Naive thymus-derived CD8-positive, alpha-beta T cell (primary cell): Measurements from ENCODE around the gene SERAC1. TPM values are rescaled to one million over a fixed set of nuclear protein-coding genes. Genes with fewer than 3 reads are reported as not detected.
"Not testable (repeated sequence)": the region's sequence is repeated elsewhere in the genome, so short reads cannot be mapped to it uniquely, and the experiment has no call there.

ENCODE experiments used
- ATAC-seq, 2 donors: fragments of 150-1000 bp; cut with Tn5 transposase in 1 of 2; sonication (Bioruptor Pico), chemical (Tn5 transposase) in 1 of 2; 1 replicate in 1 of 2; 2 replicates in 1 of 2; pipeline ENCODE4 v1.10.0; 2021; ENCODE audit warnings: mild to moderate bottlenecking in 2 of 2, moderate library complexity in 2 of 2
- POLR2A ChIA-PET: fragments of 350-600 bp; sonication (Branson Sonifier 250); formaldehyde crosslinking; loops from one replicate; lab custom pipeline; 2021; ENCODE audit warnings: antibody characterized with exemption; lab: Charles Lee
- DNase-seq, 10 donors: peaks; one replicate each; pipeline versions ENCODE4 v3.0.0 to v3.0.0-alpha.2; 2020 to 2022
- H3K27ac Mint-ChIP-seq, 10 donors: one replicate each; pipeline ENCODE4 v1.8.0; 2020 to 2022; ENCODE audit warnings: mild to moderate bottlenecking in 10 of 10, mixed read lengths in 10 of 10, moderate library complexity in 4 of 10, inconsistent platforms in 1 of 10
- H3K27me3 Mint-ChIP-seq, 5 donors: one replicate each; pipeline ENCODE4 v1.8.0; 2021 to 2022; ENCODE audit warnings: mixed read lengths in 5 of 5
- H3K36me3 Mint-ChIP-seq, 3 donors: one replicate each; pipeline ENCODE4 v1.8.0; 2020 to 2022; ENCODE audit warnings: mixed read lengths in 3 of 3, mild to moderate bottlenecking in 2 of 3, inconsistent platforms in 1 of 3
- H3K4me1 Mint-ChIP-seq, 4 donors: one replicate each; pipeline ENCODE4 v1.8.0; 2021 to 2022; ENCODE audit warnings: mixed read lengths in 4 of 4
- H3K4me3 Mint-ChIP-seq, 10 donors: one replicate each; pipeline ENCODE4 v1.8.0; 2020 to 2022; ENCODE audit warnings: mild to moderate bottlenecking in 10 of 10, mixed read lengths in 10 of 10, moderate library complexity in 6 of 10, inconsistent platforms in 1 of 10
- H3K9me3 Mint-ChIP-seq, 9 donors: one replicate each; pipeline ENCODE4 v1.8.0; 2020 to 2022; ENCODE audit warnings: mixed read lengths in 9 of 9, mild to moderate bottlenecking in 3 of 9, inconsistent platforms in 1 of 9, moderate library complexity in 1 of 9
- polyA plus RNA-seq, 3 donors: library from polyadenylated mRNA; unstranded; fragments of 300-500 nt; fragmentation: Illumina TruSeq; gene quantifications; one replicate each; pipeline ENCODE4 v1.2.3, GENCODE V29; 2021
- total RNA-seq, 8 experiments: library from RNA in 2 of 8; stranded (reverse) in 2 of 8; gene quantifications; one replicate each; pipeline ENCODE4 v1.2.3 and lab custom pipeline; 2021 to 2026

The SERAC1 gene
- total and polyA plus RNA-seq, 5 experiments from 2014 or later, result 2.1 to 3.8 (median 3.2) TPM

- H3K4me1 Mint-ChIP-seq, result peaks cover 0 to 1% (median 0%) of the 10 kb centered on the region in 4 donors
- no peak overlapping the region for H3K4me3 Mint-ChIP-seq
- H3K27me3 Mint-ChIP-seq, result no peaks in the 10 kb centered on the region
- no peak overlapping the region for H3K27ac Mint-ChIP-seq
- H3K9me3 Mint-ChIP-seq, result peaks cover 0 to 8% (median 0%) of the 10 kb centered on the region in 9 donors
- POLR2A ChIA-PET, result no interaction called here
- no peak for DNase-seq
- peaks cover 18 to 66% (median 47%) of the 10 kb centered on the region in 3 donors for H3K36me3 Mint-ChIP-seq
- no peak for ATAC-seq
Observed at GRCh38 chr6:158191761-158192160, 23.7 kb upstream of the SERAC1 start.

- Mint-ChIP-seq H3K36me3 (peaks cover 12 to 67% (median 48%) of the 10 kb centered on the region in 3 donors), H3K9me3 (peaks cover 0 to 5% (median 0%) of the 10 kb centered on the region in 9 donors), H3K27ac (no peak overlapping the region), H3K4me1 (peaks cover 0 to 1% (median 0%) of the 10 kb centered on the region in 4 donors), H3K4me3 (no peak overlapping the region), H3K27me3 (no peaks in the 10 kb centered on the region)
- DNase-seq (no peak), ATAC-seq (no peak)
- POLR2A ChIA-PET, result no interaction called here
Observed at GRCh38 chr6:158191032-158191431, 23.0 kb upstream of the SERAC1 start.

GRCh38 chr6:158188591-158188990 lies 20.5 kb upstream of the SERAC1 start:
- H3K27me3 Mint-ChIP-seq, result no peaks in the 10 kb centered on the region
- peaks cover 7 to 69% (median 40%) of the 10 kb centered on the region in 3 donors for H3K36me3 Mint-ChIP-seq

GRCh38 chr6:158185729-158186456 lies 17.8 kb upstream of the SERAC1 start:
- peaks cover 0 to 64% (median 42%) of the 10 kb centered on the region in 3 donors for H3K36me3 Mint-ChIP-seq
- H3K27me3 Mint-ChIP-seq, result no peaks in the 10 kb centered on the region
- no peak overlapping the region for H3K4me3 Mint-ChIP-seq
- peaks cover 10 to 29% (median 22%) of the 10 kb centered on the region in 4 donors for H3K4me1 Mint-ChIP-seq
- POLR2A ChIA-PET, result interaction anchor here (0.6 kb wide), 1 partner anchor 771 kb away, joined by 4 read pairs; no protein-coding TSS in a partner anchor
- no peak overlapping the region for H3K27ac Mint-ChIP-seq
- DNase-seq (no peak), ATAC-seq (no peak)
- H3K9me3 Mint-ChIP-seq, result peaks cover 0 to 13% (median 0%) of the 10 kb centered on the region in 9 donors

More at GRCh38 chr6:158188591-158188990, 20.5 kb upstream of the SERAC1 start:
- ATAC-seq (no peak), DNase-seq (no peak)
- no peak overlapping the region for H3K4me3 Mint-ChIP-seq
- H3K9me3 Mint-ChIP-seq, result peaks cover 0 to 5% (median 0%) of the 10 kb centered on the region in 9 donors
- POLR2A ChIA-PET, result no interaction called here
- no peak overlapping the region for H3K27ac Mint-ChIP-seq
- H3K4me1 Mint-ChIP-seq, result peaks cover 0 to 6% (median 4%) of the 10 kb centered on the region in 4 donors

- POLR2A ChIA-PET, result no interaction called here
- Mint-ChIP-seq H3K9me3 (peaks cover 0 to 19% (median 0%) of the 10 kb centered on the region in 9 donors), H3K27ac (no peak overlapping the region), H3K4me3 (no peak overlapping the region), H3K36me3 (peaks cover 0 to 74% (median 54%) of the 10 kb centered on the region in 3 donors), H3K4me1 (peaks cover 12 to 41% (median 31%) of the 10 kb centered on the region in 4 donors), H3K27me3 (no peaks in the 10 kb centered on the region)
- ATAC-seq, result no peak
- DNase-seq, result no peak
Observed at GRCh38 chr6:158184608-158185007, 16.5 kb upstream of the SERAC1 start.

GRCh38 chr6:158183174-158183972 lies 15.3 kb upstream of the SERAC1 start:
- peaks cover 16 to 53% (median 42%) of the 10 kb centered on the region in 4 donors for H3K4me1 Mint-ChIP-seq
- DNase-seq, POLR2A ChIA-PET: not testable (repeated sequence)

GRCh38 chr6:158177712-158178111 lies 9.7 kb upstream of the SERAC1 start:
- H3K36me3 Mint-ChIP-seq, result peaks cover 0 to 57% (median 56%) of the 10 kb centered on the region in 3 donors
- H3K9me3 Mint-ChIP-seq, result peaks cover 0 to 16% (median 0%) of the 10 kb centered on the region in 9 donors
- H3K4me3 Mint-ChIP-seq, H3K27ac Mint-ChIP-seq, POLR2A ChIA-PET, H3K27me3 Mint-ChIP-seq, DNase-seq, ATAC-seq: not testable (repeated sequence)
- H3K4me1 Mint-ChIP-seq, result peaks cover 18 to 56% (median 44%) of the 10 kb centered on the region in 4 donors

More at GRCh38 chr6:158183174-158183972, 15.3 kb upstream of the SERAC1 start:
- not testable (repeated sequence) for ATAC-seq, H3K27me3 Mint-ChIP-seq, H3K27ac Mint-ChIP-seq
- Mint-ChIP-seq H3K4me3 (peak overlapping the region in 1 of 10 donors; percentile 20), H3K9me3 (peaks cover 0 to 19% (median 0%) of the 10 kb centered on the region in 9 donors), H3K36me3 (peaks cover 0 to 87% (median 65%) of the 10 kb centered on the region in 3 donors)

- no peak for ATAC-seq
- Mint-ChIP-seq H3K9me3 (no peaks in the 10 kb centered on the region), H3K27me3 (no peaks in the 10 kb centered on the region), H3K4me3 (no peak overlapping the region), H3K4me1 (peaks cover 15 to 49% (median 35%) of the 10 kb centered on the region in 4 donors), H3K27ac (no peak overlapping the region), H3K36me3 (peaks cover 0 to 51% (median 42%) of the 10 kb centered on the region in 3 donors)
- POLR2A ChIA-PET, result no interaction called here
- DNase-seq, result no peak
Observed at GRCh38 chr6:158175111-158175510, 7.0 kb upstream of the SERAC1 start.

GRCh38 chr6:158174514-158174913 lies 6.5 kb upstream of the SERAC1 start:
- H3K4me1 Mint-ChIP-seq, result peaks cover 17 to 44% (median 31%) of the 10 kb centered on the region in 4 donors
- DNase-seq, result no peak
- no peak overlapping the region for H3K4me3 Mint-ChIP-seq
- H3K9me3 Mint-ChIP-seq, result no peaks in the 10 kb centered on the region
- ATAC-seq, result no peak
- POLR2A ChIA-PET, result interaction anchor here (0.6 kb wide), 1 partner anchor 143 kb away, joined by 3 read pairs; no protein-coding TSS in a partner anchor
- no peak overlapping the region for H3K27ac Mint-ChIP-seq
- peaks cover 0 to 45% (median 37%) of the 10 kb centered on the region in 3 donors for H3K36me3 Mint-ChIP-seq
- no peaks in the 10 kb centered on the region for H3K27me3 Mint-ChIP-seq

- Mint-ChIP-seq H3K4me3 (no peak overlapping the region), H3K27me3 (no peaks in the 10 kb centered on the region), H3K9me3 (no peaks in the 10 kb centered on the region), H3K36me3 (peaks cover 0 to 40% (median 32%) of the 10 kb centered on the region in 3 donors), H3K4me1 (peaks cover 13 to 39% (median 26%) of the 10 kb centered on the region in 4 donors), H3K27ac (peak overlapping the region in 1 of 10 donors; percentile 33)
- ATAC-seq, result no peak
- POLR2A ChIA-PET, result no interaction called here
- no peak for DNase-seq
Observed at GRCh38 chr6:158174024-158174423, 6.0 kb upstream of the SERAC1 start.

- Mint-ChIP-seq H3K4me3 (peak overlapping the region in 1 of 10 donors; percentile 34), H3K27ac (peak overlapping the region in 2 of 10 donors; percentile 9 to 46), H3K9me3 (no peaks in the 10 kb centered on the region), H3K27me3 (no peaks in the 10 kb centered on the region), H3K36me3 (peaks cover 0 to 30% (median 18%) of the 10 kb centered on the region in 3 donors), H3K4me1 (peaks cover 11 to 37% (median 28%) of the 10 kb centered on the region in 4 donors)
- POLR2A ChIA-PET, result no interaction called here
- DNase-seq (no peak), ATAC-seq (no peak)
Observed at GRCh38 chr6:158172001-158172400, 3.9 kb upstream of the SERAC1 start.

- POLR2A ChIA-PET, result no interaction called here
- Mint-ChIP-seq H3K36me3 (peaks cover 0 to 28% (median 12%) of the 10 kb centered on the region in 3 donors), H3K27me3 (no peaks in the 10 kb centered on the region), H3K9me3 (no peaks in the 10 kb centered on the region), H3K27ac (no peak overlapping the region), H3K4me1 (peaks cover 15 to 46% (median 32%) of the 10 kb centered on the region in 4 donors), H3K4me3 (peak overlapping the region in 1 of 10 donors; percentile 1)
- no peak for DNase-seq
- no peak for ATAC-seq
Observed at GRCh38 chr6:158170656-158171081, 2.6 kb upstream of the SERAC1 start.
